PFSK-1 (cell line): ENCODE measurements around the gene SLC5A1.

ENCODE experiments used
- FOXP2 ChIP-seq: optimal IDR thresholded peaks from 2 replicates; pipeline ENCODE3; 2011; ENCODE audit warnings: borderline replicate concordance, control low read depth, inconsistent platforms; ENCODE audit not compliant: insufficient read depth; ENCODE audit errors: extremely low read length, extremely low read depth
- POLR2AphosphoS5 ChIP-seq: IDR thresholded peaks from 2 replicates; pipeline ENCODE4 v1.6.1; 2012; ENCODE audit warnings: low read depth, mild to moderate bottlenecking, control low read depth, low read length, moderate library complexity
- SIN3A ChIP-seq: IDR thresholded peaks from 2 replicates; pipeline ENCODE4 v1.6.1; 2012; ENCODE audit warnings: mild to moderate bottlenecking, low read length, moderate library complexity, borderline replicate concordance; ENCODE audit not compliant: insufficient read depth
- TAF1 ChIP-seq: IDR thresholded peaks from 2 replicates; pipeline ENCODE4 v1.6.1; 2012; ENCODE audit warnings: low read length, control low read depth, borderline replicate concordance; ENCODE audit not compliant: insufficient read depth
- TF ChIP-seq, protein P1 (sequence below), 2 experiments: IDR thresholded peaks; 2 replicates each; pipeline versions ENCODE4 v1.6.1 to v1.8.0; 2011 to 2012; ENCODE audit warnings: low read depth in 2 of 2, low read length in 2 of 2, control low read depth in 1 of 2, inconsistent platforms in 1 of 2, mild to moderate bottlenecking in 1 of 2, moderate library complexity in 1 of 2; ENCODE audit not compliant: insufficient read depth in 1 of 2

Gene SLC5A1

DNA sequence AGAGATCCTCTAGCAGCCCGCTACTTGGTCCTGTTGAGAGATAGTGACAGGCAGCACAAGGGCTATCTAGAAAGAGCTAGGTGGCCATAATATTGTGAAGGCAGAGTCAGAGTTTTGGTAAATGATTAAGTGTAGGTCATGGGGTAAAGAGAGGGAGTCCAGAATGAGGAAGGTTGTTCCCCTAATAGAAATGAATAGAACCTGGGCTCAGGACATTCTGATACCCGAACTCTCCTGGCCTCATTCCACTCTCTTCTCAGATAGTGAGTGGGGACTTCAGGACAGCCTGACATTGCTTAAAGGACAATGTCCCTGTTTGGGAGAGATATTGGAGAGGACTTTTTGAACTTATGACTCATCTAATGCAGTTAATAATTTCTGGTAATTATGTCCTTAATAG, 20.6 kb downstream of the SLC5A1 start:
- TF ChIP-seq FOXP2 (no peak), POLR2AphosphoS5 (no peak), TAF1 (no peak), SIN3A (no peak)
- TF ChIP-seq, protein P1, sequence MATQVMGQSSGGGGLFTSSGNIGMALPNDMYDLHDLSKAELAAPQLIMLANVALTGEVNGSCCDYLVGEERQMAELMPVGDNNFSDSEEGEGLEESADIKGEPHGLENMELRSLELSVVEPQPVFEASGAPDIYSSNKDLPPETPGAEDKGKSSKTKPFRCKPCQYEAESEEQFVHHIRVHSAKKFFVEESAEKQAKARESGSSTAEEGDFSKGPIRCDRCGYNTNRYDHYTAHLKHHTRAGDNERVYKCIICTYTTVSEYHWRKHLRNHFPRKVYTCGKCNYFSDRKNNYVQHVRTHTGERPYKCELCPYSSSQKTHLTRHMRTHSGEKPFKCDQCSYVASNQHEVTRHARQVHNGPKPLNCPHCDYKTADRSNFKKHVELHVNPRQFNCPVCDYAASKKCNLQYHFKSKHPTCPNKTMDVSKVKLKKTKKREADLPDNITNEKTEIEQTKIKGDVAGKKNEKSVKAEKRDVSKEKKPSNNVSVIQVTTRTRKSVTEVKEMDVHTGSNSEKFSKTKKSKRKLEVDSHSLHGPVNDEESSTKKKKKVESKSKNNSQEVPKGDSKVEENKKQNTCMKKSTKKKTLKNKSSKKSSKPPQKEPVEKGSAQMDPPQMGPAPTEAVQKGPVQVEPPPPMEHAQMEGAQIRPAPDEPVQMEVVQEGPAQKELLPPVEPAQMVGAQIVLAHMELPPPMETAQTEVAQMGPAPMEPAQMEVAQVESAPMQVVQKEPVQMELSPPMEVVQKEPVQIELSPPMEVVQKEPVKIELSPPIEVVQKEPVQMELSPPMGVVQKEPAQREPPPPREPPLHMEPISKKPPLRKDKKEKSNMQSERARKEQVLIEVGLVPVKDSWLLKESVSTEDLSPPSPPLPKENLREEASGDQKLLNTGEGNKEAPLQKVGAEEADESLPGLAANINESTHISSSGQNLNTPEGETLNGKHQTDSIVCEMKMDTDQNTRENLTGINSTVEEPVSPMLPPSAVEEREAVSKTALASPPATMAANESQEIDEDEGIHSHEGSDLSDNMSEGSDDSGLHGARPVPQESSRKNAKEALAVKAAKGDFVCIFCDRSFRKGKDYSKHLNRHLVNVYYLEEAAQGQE (IDR thresholded peaks at IDR 0.05; ENCODE audit: insufficient read depth in 1 of 2, low read depth in 2 of 2, low read length in 2 of 2), result no peak

DNA sequence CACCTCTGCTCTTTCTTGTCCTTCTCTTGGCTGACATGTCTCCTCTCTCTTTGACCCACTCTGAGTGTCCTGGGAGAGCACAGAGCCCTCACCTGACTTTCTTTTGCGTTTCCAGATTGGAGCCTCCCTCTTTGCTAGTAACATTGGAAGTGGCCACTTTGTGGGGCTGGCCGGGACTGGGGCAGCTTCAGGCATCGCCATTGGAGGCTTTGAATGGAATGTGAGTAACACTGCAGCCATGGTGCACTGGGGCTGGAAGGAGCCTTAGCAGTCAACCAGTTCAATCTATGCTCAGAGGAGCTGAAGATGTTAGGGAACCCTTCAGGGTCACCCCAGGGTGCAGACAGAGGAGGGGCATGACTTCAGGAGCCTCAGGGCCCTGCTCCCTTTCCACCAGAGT, 23.8 kb downstream of the SLC5A1 start:
- TF ChIP-seq, protein P1 (IDR thresholded peaks at IDR 0.05; ENCODE audit: insufficient read depth in 1 of 2, low read depth in 2 of 2, low read length in 2 of 2), result no peak
- no peak for TF ChIP-seq TAF1

DNA sequence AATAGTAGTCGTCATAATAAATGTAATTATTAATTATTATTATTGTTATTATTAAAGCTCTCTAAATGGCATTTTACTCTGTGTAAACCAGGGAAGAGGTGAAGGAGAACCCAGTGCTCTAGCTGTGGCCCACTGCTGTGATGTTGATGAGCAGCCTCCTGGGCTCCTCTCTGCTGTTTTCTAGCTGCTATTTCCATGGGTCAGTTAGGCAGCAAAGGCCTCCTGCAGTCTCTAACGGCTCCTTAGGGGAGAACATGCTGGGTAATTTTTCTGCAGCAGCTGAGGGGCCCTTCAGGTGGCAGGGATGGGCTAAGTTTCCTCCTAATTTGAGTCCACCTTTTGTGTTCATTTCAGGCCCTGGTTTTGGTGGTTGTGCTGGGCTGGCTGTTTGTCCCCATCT, 24.6 kb downstream of the SLC5A1 start:
- TF ChIP-seq, protein P1 (IDR thresholded peaks at IDR 0.05; ENCODE audit: insufficient read depth in 1 of 2, low read depth in 2 of 2, low read length in 2 of 2), result no peak
- no peak for TF ChIP-seq FOXP2
- no peak for TF ChIP-seq TAF1
- no peak for TF ChIP-seq SIN3A
- no peak for TF ChIP-seq POLR2AphosphoS5

DNA sequence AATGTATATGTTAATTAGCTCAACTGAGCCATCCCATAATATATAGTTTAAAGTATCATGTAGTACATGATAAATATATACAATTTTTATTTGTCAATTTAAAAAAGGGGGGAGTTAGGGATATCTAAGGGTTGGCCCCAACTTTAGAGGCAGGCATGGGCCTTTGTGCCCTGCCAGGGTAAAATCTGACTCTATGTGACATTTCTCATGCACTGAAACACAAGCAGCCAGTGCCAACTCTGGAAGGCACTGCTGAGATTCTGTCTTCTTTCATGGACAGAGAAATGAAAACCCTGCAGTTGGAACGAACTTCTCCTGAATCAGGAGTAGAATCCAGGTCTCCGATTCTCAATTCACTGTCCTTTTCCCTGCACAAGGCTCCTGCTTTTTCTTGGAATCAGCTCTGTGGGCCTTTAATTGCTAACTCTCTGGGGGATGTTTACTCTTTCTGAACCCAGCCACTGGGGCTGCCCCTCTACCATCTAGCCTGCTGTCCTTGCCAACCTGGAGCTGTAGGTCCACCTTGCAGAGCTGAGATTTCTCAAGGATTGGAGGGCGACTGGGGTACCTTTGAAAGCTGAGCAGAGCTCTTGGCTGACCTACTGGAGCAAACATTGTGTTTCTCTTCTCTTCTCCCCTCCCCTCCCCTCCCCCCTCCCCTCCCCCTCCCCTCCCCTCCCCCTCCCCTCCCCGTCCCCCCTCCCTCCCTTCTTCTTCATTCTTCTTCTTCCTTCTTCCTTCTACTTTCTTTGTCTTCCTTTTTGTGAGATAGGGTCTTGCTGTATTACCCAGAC, 26.7 kb downstream of the SLC5A1 start:
- TF ChIP-seq POLR2AphosphoS5, result no peak
- no peak for TF ChIP-seq SIN3A
- no peak for TF ChIP-seq FOXP2
- TF ChIP-seq, protein P1 (IDR thresholded peaks at IDR 0.05; ENCODE audit: insufficient read depth in 1 of 2, low read depth in 2 of 2, low read length in 2 of 2), result no peak
- no peak for TF ChIP-seq TAF1

DNA sequence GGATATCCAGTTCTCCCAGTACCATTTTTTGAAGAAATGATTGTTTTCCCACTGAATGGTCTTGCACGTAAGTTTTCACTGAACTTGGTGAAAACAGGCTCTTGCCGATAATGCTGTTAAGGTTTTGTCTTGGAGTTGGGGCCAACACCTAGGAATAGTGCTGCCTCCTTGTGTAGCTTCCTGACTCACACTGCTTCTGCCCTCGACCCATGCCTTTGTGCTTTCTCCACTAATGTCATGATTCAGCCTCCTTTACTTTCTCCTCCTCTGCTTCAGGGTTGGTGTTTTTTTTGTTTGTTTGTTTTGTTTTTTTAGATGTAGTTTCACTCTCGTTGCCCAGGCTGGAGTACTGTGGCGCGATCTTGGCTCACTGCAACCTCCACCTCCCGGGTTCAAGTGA, 30.2 kb downstream of the SLC5A1 start:
- TF ChIP-seq TAF1 (no peak), SIN3A (no peak)
- TF ChIP-seq, protein P1 (IDR thresholded peaks at IDR 0.05; ENCODE audit: insufficient read depth in 1 of 2, low read depth in 2 of 2, low read length in 2 of 2), result no peak
